Gastrocnemius medialis (tissue), 4 donors: ENCODE measurements around the gene SLC6A6. TPM values are rescaled to one million over a fixed set of nuclear protein-coding genes. Genes with fewer than 3 reads are reported as not detected.

Experiments
- ATAC-seq, 2 donors: fragments of 150-250 bp; one replicate each; pipeline ENCODE4 v1.9.1; 2016
- DNase-seq, 2 donors: peaks; one replicate each; pipeline ENCODE4 v3.0.0-alpha.2; 2019
- H3K27ac ChIP-seq, 4 donors: fragments of 200-600 bp; sonication (generic); 1 replicate in 1 of 4; 2 replicates in 3 of 4; pipeline ENCODE4 v1.5.1; 2016 to 2018; ENCODE audit warnings: mild to moderate bottlenecking in 2 of 4, moderate library complexity in 1 of 4
- H3K27me3 ChIP-seq, 3 donors: fragments of 200-600 bp; sonication (generic) in 2 of 3; 1 replicate in 1 of 3; 2 replicates in 2 of 3; pipeline versions ENCODE4 v1.5.1 to v1.6.0; 2016 to 2019; ENCODE audit warnings: mild to moderate bottlenecking in 1 of 3, moderate library complexity in 1 of 3
- H3K36me3 ChIP-seq, 2 donors: fragments of 200-600 bp; sonication (generic) in 1 of 2; one replicate each; pipeline ENCODE4 v1.5.1; 2017 to 2018
- H3K4me1 ChIP-seq, 2 donors: fragments of 200-600 bp; sonication (generic) in 1 of 2; one replicate each; pipeline ENCODE4 v1.5.1; 2016 to 2017; ENCODE audit warnings: mild to moderate bottlenecking in 2 of 2
- H3K4me3 ChIP-seq, 4 donors: fragments of 200-600 bp; sonication (generic) in 3 of 4; 1 replicate in 1 of 4; 2 replicates in 3 of 4; pipeline ENCODE4 v1.5.1; 2016 to 2019; ENCODE audit warnings: mild to moderate bottlenecking in 2 of 4
- H3K9me3 ChIP-seq, 3 donors: fragments of 200-600 bp; sonication (generic) in 2 of 3; 1 replicate in 1 of 3; 2 replicates in 2 of 3; pipeline ENCODE4 v1.5.1; 2016 to 2019
- POLR2A ChIP-seq, 2 donors: fragments of 450-650 bp; IDR thresholded peaks; one replicate each; pipeline ENCODE4 v1.6.1; 2017; ENCODE audit warnings: antibody characterized with exemption in 2 of 2, mild to moderate bottlenecking in 2 of 2, moderate library complexity in 2 of 2
- in situ Hi-C, 4 donors: fragments of 200-750 bp; cut with MboI; loops; one replicate each; pipeline versions ENCODE4 v1.15.0 to v1.8.0; 2017; ENCODE audit warnings: low sequenced_read_pairs in 4 of 4
- intact Hi-C: fragments of 100-400 bp; cut with DNase I; formaldehyde crosslinking; loops from one replicate; pipeline ENCODE4 v1.15.1; 2023; ENCODE audit warnings: low total_unique reads
- total RNA-seq, 4 donors: library from RNA; depleted of rRNA; stranded (reverse); fragments of >200 nt; gene quantifications; one replicate each; pipeline versions ENCODE4 v1.1.0 to v1.2.3, GENCODE V29; 2016
- TF ChIP-seq, protein P1 (sequence below), 5 experiments: fragments of 450-650 bp in 3 of 5; fragments of 200-600 bp in 2 of 5; sonication (generic) in 2 of 5; IDR thresholded peaks in 4 of 5; conservative IDR thresholded peaks in 1 of 5; 1 replicate in 4 of 5; 2 replicates in 1 of 5; pipeline ENCODE4 v1.5.1; 2016 to 2019; ENCODE audit warnings: antibody characterized with exemption in 5 of 5, mild to moderate bottlenecking in 3 of 5, moderate library complexity in 3 of 5

Gene SLC6A6
- total RNA-seq, 4 donors from 2014 or later: 42.1 to 119 (median 88.7) TPM

DNA sequence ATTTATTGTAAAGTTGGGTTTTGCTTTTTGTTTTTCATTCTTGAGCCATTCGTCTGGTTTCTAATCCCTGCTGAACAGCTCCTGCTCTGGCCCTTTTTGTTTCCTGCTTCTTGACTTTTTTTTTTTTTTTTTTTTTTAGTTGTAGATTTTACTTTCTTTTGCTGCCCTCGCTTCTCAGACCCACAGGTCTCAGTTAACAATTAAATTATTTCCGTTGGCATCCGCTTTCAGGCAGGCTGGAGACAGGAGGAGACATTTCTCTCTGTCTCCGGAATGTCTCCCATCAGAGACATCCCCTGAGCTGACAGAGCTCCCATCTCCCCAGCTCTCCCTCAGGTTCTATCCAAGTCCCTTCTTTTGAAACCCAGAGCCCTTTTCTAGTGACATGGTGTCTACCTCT is 68.6 kb downstream of the SLC6A6 start:
- in situ Hi-C loops: loop anchor here in 2 of 4 donors (10.0 to 25.0 kb wide), 2 partner anchors 266 to 584 kb away; partner anchors contain the start of gene WNT7A (in 2 of the 2)
- Histone ChIP-seq H3K4me1 (peaks cover 10 to 20% of the 10 kb centered on the region in 2 donors), H3K36me3 (peaks cover 0 to 79% of the 10 kb centered on the region in 2 donors)

GRCh38 chr3:14471690-14472089 is 69.3 kb downstream of the SLC6A6 start:
- TF ChIP-seq POLR2A (IDR thresholded peaks at IDR 0.05): no peak
- TF ChIP-seq, protein P1, sequence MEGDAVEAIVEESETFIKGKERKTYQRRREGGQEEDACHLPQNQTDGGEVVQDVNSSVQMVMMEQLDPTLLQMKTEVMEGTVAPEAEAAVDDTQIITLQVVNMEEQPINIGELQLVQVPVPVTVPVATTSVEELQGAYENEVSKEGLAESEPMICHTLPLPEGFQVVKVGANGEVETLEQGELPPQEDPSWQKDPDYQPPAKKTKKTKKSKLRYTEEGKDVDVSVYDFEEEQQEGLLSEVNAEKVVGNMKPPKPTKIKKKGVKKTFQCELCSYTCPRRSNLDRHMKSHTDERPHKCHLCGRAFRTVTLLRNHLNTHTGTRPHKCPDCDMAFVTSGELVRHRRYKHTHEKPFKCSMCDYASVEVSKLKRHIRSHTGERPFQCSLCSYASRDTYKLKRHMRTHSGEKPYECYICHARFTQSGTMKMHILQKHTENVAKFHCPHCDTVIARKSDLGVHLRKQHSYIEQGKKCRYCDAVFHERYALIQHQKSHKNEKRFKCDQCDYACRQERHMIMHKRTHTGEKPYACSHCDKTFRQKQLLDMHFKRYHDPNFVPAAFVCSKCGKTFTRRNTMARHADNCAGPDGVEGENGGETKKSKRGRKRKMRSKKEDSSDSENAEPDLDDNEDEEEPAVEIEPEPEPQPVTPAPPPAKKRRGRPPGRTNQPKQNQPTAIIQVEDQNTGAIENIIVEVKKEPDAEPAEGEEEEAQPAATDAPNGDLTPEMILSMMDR (IDR thresholded peaks at IDR 0.05 in 4 of 5, conservative IDR thresholded peaks at IDR 0.05 in 1 of 5): no peak
- Histone ChIP-seq H3K9me3 (no peaks in the 10 kb centered on the region), H3K4me3 (no peak overlapping the region), H3K27ac (no peak overlapping the region), H3K4me1 (peaks cover 10 to 20% of the 10 kb centered on the region in 2 donors), H3K36me3 (peaks cover 0 to 79% of the 10 kb centered on the region in 2 donors), H3K27me3 (no peaks in the 10 kb centered on the region)
- intact Hi-C loops: no loop called here
- ATAC-seq (no peak), DNase-seq (no peak)
- in situ Hi-C loops: loop anchor here in 2 of 4 donors (10.0 to 25.0 kb wide), 2 partner anchors 267 to 584 kb away; partner anchors contain the start of gene WNT7A (in 2 of the 2)

More for the DNA sequence above, 68.6 kb downstream of the SLC6A6 start:
- intact Hi-C loops: no loop called here
- DNase-seq (no peak), ATAC-seq (no peak)
- Histone ChIP-seq H3K27ac (no peak overlapping the region), H3K27me3 (no peaks in the 10 kb centered on the region), H3K4me3 (no peak overlapping the region), H3K9me3 (no peaks in the 10 kb centered on the region)
- TF ChIP-seq POLR2A (IDR thresholded peaks at IDR 0.05): no peak

- Histone ChIP-seq H3K4me3 (no peak overlapping the region), H3K36me3 (peaks cover 0 to 79% of the 10 kb centered on the region in 2 donors), H3K9me3 (no peaks in the 10 kb centered on the region), H3K27me3 (no peaks in the 10 kb centered on the region), H3K4me1 (peaks cover 10 to 20% of the 10 kb centered on the region in 2 donors), H3K27ac (peak overlapping the region; percentile 52 to 63 (median 55))
- DNase-seq: no peak
- in situ Hi-C loops (loop anchor here in 2 of 4 donors (10.0 to 25.0 kb wide), 2 partner anchors 268 to 585 kb away; partner anchors contain the start of gene WNT7A (in 2 of the 2)), intact Hi-C loops (no loop called here)
- ATAC-seq: peak in 1 of 2 donors; percentile 41
- TF ChIP-seq POLR2A (IDR thresholded peaks at IDR 0.05): no peak
- TF ChIP-seq, protein P1 (IDR thresholded peaks at IDR 0.05 in 4 of 5, conservative IDR thresholded peaks at IDR 0.05 in 1 of 5): no peak
Observed at GRCh38 chr3:14472471-14473351, 70.3 kb downstream of the SLC6A6 start.

GRCh38 chr3:14473411-14473891 is 71.0 kb downstream of the SLC6A6 start:
- TF ChIP-seq POLR2A (IDR thresholded peaks at IDR 0.05): no peak
- TF ChIP-seq, protein P1 (IDR thresholded peaks at IDR 0.05 in 4 of 5, conservative IDR thresholded peaks at IDR 0.05 in 1 of 5): no peak
- in situ Hi-C loops: loop anchor here in 2 of 4 donors (10.0 to 25.0 kb wide), 2 partner anchors 269 to 586 kb away; partner anchors contain the start of gene WNT7A (in 2 of the 2)
- intact Hi-C loops: no loop called here
- Histone ChIP-seq H3K36me3 (peaks cover 0 to 80% of the 10 kb centered on the region in 2 donors), H3K4me1 (peaks cover 10 to 20% of the 10 kb centered on the region in 2 donors), H3K4me3 (no peak overlapping the region), H3K9me3 (no peaks in the 10 kb centered on the region), H3K27ac (peak overlapping the region; percentile 52 to 63 (median 55)), H3K27me3 (no peaks in the 10 kb centered on the region)
- ATAC-seq (peak in 1 of 2 donors; percentile 14), DNase-seq (no peak)
